ENCODE data around the gene ANKRD63. TPM values are rescaled to one million over a fixed set of nuclear protein-coding genes. Genes with fewer than 3 reads are reported as not detected.

The ANKRD63 gene, protein sequence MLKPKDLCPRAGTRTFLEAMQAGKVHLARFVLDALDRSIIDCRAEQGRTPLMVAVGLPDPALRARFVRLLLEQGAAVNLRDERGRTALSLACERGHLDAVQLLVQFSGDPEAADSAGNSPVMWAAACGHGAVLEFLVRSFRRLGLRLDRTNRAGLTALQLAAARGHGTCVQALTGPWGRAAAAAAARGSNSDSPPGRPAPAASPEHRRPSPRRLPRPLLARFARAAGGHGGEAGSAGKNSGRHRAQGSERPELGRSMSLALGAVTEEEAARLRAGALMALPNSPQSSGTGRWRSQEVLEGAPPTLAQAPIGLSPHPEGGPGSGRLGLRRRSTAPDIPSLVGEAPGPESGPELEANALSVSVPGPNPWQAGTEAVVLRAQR
- total RNA-seq (2014; rRNA removed; shearing (Covaris generic)): 0.63 and 0.97 TPM in 2 replicates

- peak; percentile 37 for DNase-seq (ENCODE audit: low read depth)
These were observed at the start of gene ANKRD63 for GRCh38 chr15:40282869-40283614. Gene ANKRD63, minus strand, starts transcription at chr15:40283064. Its CDS starts 478 bp downstream, at chr15:40282586.

GRCh38 chr15:40332113-40332781, 49.4 kb upstream of the ANKRD63 start:
- no peak for DNase-seq (ENCODE audit: low read depth)

DNA sequence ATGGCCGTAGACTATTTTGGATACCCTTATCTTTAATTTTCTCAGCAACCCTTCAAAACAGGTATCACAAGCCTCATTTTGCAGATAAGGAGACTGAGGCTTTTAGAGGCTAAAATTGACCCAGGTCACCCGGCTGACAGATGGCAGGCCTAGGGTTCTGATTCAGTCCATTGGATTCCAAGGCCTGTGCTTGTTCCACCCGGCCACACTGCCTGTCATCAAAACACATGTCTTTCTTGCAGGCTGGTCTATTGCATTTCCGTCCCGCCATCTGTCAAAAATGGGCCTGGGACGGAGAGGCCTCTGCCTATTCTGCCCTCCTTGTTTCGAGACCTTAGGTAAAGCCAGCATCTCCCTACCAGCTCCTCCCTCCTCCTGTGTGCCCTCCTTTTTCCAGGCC, 48.8 kb upstream of the ANKRD63 start:
- no peak for DNase-seq (ENCODE audit: low read depth)

GRCh38 chr15:40331026-40331425, 48.2 kb upstream of the ANKRD63 start:
- DNase-seq (ENCODE audit: low read depth): no peak

- DNase-seq (ENCODE audit: low read depth): peak; percentile 18
These were observed 47.5 kb upstream of the ANKRD63 start for GRCh38 chr15:40330368-40330836.

GRCh38 chr15:40329804-40330203, 46.9 kb upstream of the ANKRD63 start:
- DNase-seq (ENCODE audit: low read depth): no peak

GRCh38 chr15:40328751-40329150, 45.9 kb upstream of the ANKRD63 start:
- DNase-seq (ENCODE audit: low read depth): no peak

- no peak for DNase-seq (ENCODE audit: low read depth)
These were observed 45.3 kb upstream of the ANKRD63 start for GRCh38 chr15:40328176-40328575.

DNA sequence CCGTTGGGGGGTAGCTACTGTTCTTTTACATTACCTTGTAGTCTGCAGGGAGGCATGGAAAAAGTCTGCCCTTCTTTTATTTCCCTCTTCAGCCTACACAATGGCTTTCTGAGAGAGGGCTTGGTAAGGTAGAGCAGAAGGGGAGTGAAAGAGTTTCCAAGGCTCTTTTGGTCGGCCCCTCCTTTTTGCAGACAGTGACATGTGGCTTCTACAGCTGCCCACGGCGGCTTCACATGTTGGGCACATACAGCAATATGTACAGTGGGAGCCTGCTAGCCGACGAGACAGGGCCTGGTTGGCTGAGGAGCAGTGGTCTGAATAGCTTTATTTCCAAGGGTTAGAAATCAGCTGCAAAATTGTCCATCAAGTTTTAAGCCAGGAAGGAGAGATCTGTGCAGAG, 44.6 kb upstream of the ANKRD63 start:
- no peak for DNase-seq (ENCODE audit: low read depth)

- no peak for DNase-seq (ENCODE audit: low read depth)
These were observed 42.8 kb upstream of the ANKRD63 start for GRCh38 chr15:40325700-40326099.

- DNase-seq (ENCODE audit: low read depth): no peak
These were observed 42.3 kb upstream of the ANKRD63 start for GRCh38 chr15:40325188-40325587.

- peak; percentile 37 for DNase-seq (ENCODE audit: low read depth)
These were observed 41.4 kb upstream of the ANKRD63 start for GRCh38 chr15:40323953-40324937.

DNA sequence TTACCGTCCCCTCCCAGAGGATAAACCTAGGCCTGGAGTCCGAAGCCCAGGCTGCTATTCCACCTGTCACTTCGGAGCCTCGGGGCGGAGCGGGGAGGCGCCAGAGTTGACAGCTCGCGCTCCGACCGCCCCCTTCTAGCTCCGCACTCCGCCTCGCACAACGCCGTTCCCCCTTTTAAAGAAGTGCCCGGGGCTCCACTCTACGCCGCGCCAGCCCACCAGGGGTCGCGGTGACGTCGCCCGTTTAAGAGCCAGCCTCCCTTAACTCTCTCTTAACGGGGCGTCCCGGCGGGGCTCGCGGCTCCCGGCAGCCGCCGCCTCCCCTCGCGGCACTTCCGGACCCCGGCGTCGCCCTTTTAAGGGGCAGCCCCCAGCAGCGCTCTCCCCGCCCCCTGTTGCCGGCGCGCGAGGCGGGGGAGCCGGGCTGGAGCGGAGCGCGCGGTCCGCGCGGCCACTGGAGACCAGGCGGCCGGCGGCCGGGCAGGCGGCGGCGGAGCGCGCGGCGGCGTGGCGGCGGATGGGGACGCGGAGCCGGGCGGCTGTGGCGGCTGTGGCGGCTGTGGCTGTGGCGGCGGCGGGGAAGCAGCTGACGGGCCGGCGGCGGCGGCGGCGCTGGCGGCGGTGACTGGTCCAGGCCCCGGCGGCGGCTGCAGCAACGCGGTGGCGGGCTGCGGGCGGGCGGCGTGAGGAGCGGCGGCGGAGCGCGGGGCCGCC, 40.5 kb upstream of the ANKRD63 start, which contains the start of gene INAFM2:
Gene INAFM2, plus strand, starts transcription at position 454 of the 714 bp plus-strand sequence. CDS start 364 bp downstream, outside the sequence.
- DNase-seq (ENCODE audit: low read depth): peak; percentile 92

DNA sequence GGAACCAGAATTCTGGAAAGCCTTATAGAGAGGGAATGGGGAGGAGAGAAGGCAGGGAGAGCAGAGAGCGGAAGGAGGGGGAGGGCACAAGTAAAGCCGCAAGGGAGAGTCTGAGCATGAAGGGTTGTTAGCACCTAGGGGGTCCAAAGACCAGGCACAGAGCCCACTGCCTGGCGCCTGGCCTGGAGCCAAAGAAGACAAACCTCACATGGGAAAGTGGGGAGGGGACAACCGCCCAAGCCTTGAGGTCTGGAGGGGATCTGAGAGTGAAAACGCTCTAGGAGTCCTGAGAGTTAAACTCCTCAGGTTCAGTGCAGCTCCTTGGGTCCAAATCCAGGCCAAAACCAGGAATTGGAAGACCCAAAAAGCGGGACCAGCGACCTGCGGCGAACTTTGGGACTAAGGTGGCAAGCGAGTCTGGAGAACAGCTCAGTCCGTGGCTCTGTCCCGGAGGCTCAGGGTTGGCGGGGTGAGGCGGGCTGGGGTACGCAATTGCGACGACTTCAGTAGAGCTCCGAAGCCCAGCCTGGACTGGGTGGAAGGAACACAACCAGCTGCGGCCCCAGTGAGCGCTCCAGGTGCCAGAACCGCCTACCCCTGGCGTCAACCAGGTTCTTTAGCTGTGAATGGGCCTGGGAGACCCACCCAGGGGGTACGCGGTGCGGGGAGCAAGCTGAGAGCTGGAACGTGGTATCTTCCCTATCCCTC, 39.8 kb upstream of the ANKRD63 start:
- no peak for DNase-seq (ENCODE audit: low read depth)

DNA sequence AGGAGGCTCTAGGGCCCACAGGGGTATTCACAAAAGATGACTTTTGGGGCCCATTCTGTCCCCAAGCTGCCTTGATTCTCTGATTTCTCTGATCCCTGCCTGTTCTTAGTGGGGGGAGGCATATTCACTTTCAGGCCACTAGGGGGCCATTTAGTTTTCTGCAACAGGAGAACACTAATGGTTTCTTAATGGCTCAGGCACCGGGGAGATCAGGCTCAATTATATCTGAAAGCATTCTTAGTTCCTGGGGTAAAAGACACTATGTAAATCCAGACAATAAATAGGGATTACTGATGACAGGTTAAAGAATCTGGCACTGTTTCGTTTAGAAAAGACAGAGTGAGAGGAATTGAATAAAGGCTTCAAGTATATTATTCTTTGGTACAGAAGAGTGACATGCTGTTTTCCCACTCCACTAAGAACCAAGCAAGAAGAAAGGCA, 38.1 kb upstream of the ANKRD63 start:
- peak; percentile 46 for DNase-seq (ENCODE audit: low read depth)

GRCh38 chr15:40320409-40320808, 37.5 kb upstream of the ANKRD63 start:
- DNase-seq (ENCODE audit: low read depth): no peak

GRCh38 chr15:40317580-40317979, 34.7 kb upstream of the ANKRD63 start:
- no peak for DNase-seq (ENCODE audit: low read depth)

GRCh38 chr15:40316931-40317330, 34.1 kb upstream of the ANKRD63 start:
- no peak for DNase-seq (ENCODE audit: low read depth)

GRCh38 chr15:40314723-40315276, 31.9 kb upstream of the ANKRD63 start:
- DNase-seq (ENCODE audit: low read depth): peak; percentile 25

Data from Daoy (cell line).